Astrocyte (in vitro differentiated cells and primary cell): Measurements from ENCODE around the gene ZNF678. TPM values are rescaled to one million over a fixed set of nuclear protein-coding genes. Genes with fewer than 3 reads are reported as not detected.

Source experiments
- DNase-seq: peaks from one replicate; pipeline ENCODE4 v3.0.0-alpha.2; 2010; ENCODE audit warnings: low read depth
- FAIRE-seq: peaks from 2 replicates; lab custom pipeline; 2011; peaks lifted over from hg19 to GRCh38; lab: Jason Lieb, UNC
- H2AFZ ChIP-seq: 2 replicates; pipeline ENCODE4 v1.6.0; 2012; ENCODE audit warnings: low read depth, low read length, inconsistent platforms
- H3K27ac ChIP-seq: 2 replicates; pipeline ENCODE4 v1.5.1; 2011; ENCODE audit warnings: low read depth, low read length, inconsistent platforms
- H3K27me3 ChIP-seq: 2 replicates; pipeline ENCODE4 v1.6.0; 2011; ENCODE audit warnings: low read length, inconsistent platforms; ENCODE audit not compliant: insufficient read depth
- H3K36me3 ChIP-seq: 2 replicates; pipeline ENCODE4 v1.5.1; 2011; ENCODE audit warnings: low read length, inconsistent platforms; ENCODE audit not compliant: insufficient read depth
- H3K4me1 ChIP-seq: 2 replicates; pipeline ENCODE4 v1.5.1; 2011; ENCODE audit warnings: low read length, inconsistent platforms; ENCODE audit not compliant: insufficient read depth
- H3K4me2 ChIP-seq: 2 replicates; pipeline ENCODE4 v1.6.0; 2012; ENCODE audit warnings: low read length, inconsistent platforms
- H3K4me3 ChIP-seq: 2 replicates; pipeline ENCODE4 v1.5.1; 2011; ENCODE audit warnings: low read depth, mild to moderate bottlenecking, low read length, inconsistent platforms; ENCODE audit not compliant: insufficient read depth
- H3K79me2 ChIP-seq: 2 replicates; pipeline ENCODE4 v1.6.0; 2012; ENCODE audit warnings: mild to moderate bottlenecking, low read length, inconsistent platforms; ENCODE audit not compliant: insufficient read depth
- H3K9ac ChIP-seq: 2 replicates; pipeline ENCODE4 v1.6.0; 2012; ENCODE audit warnings: mild to moderate bottlenecking, low read length, inconsistent platforms
- H3K9me3 ChIP-seq: 2 replicates; pipeline ENCODE4 v1.5.1; 2012; ENCODE audit warnings: low read depth, mild to moderate bottlenecking, low read length, inconsistent platforms; ENCODE audit not compliant: insufficient read depth
- H4K20me1 ChIP-seq: 2 replicates; pipeline ENCODE4 v1.6.0; 2012; ENCODE audit warnings: low read length, inconsistent platforms; ENCODE audit not compliant: insufficient read depth
- H3K27ac Mint-ChIP-seq: one replicate; pipeline ENCODE4 v1.8.0; 2021; ENCODE audit warnings: mild to moderate bottlenecking, mixed read lengths; ENCODE audit not compliant: unreplicated experiment
- H3K27me3 Mint-ChIP-seq: one replicate; pipeline ENCODE4 v1.8.0; 2021; ENCODE audit warnings: low read depth, mixed read lengths; ENCODE audit not compliant: unreplicated experiment
- H3K36me3 Mint-ChIP-seq: one replicate; pipeline ENCODE4 v1.8.0; 2021; ENCODE audit warnings: low read depth, mixed read lengths; ENCODE audit not compliant: unreplicated experiment
- H3K4me1 Mint-ChIP-seq: one replicate; pipeline ENCODE4 v1.8.0; 2021; ENCODE audit warnings: low read depth, mixed read lengths; ENCODE audit not compliant: unreplicated experiment
- H3K4me3 Mint-ChIP-seq: one replicate; pipeline ENCODE4 v1.8.0; 2021; ENCODE audit warnings: mild to moderate bottlenecking, moderate library complexity, mixed read lengths; ENCODE audit not compliant: unreplicated experiment
- H3K9me3 Mint-ChIP-seq: one replicate; pipeline ENCODE4 v1.8.0; 2021; ENCODE audit warnings: mild to moderate bottlenecking, mixed read lengths; ENCODE audit not compliant: unreplicated experiment
- CTCF ChIP-seq: IDR thresholded peaks from 2 replicates; pipeline ENCODE4 v1.5.1; 2011; ENCODE audit warnings: low read depth, mild to moderate bottlenecking, inconsistent platforms, low read length, moderate library complexity; ENCODE audit not compliant: insufficient read depth
- EZH2 ChIP-seq: IDR thresholded peaks from 2 replicates; pipeline ENCODE4 v1.6.1; 2012; ENCODE audit warnings: mild to moderate bottlenecking, low read length, inconsistent platforms; ENCODE audit not compliant: insufficient read depth
- total RNA-seq: library from RNA; stranded (reverse); gene quantifications from 2 replicates; pipeline ENCODE4 v1.2.1, GENCODE V29; 2021

The ZNF678 gene
- total RNA-seq, 1 donor from 2014 or later: 5.4 TPM

- Histone ChIP-seq H3K79me2 (no peaks in the 10 kb centered on the region), H3K9me3 (peaks cover 3% of the 10 kb centered on the region), H3K36me3 (no peaks in the 10 kb centered on the region), H2AFZ (no peak overlapping the region), H3K4me3 (no peak overlapping the region), H3K27ac (no peak overlapping the region), H3K4me1 (no peaks in the 10 kb centered on the region), H3K9ac (no peak overlapping the region), H3K27me3 (no peaks in the 10 kb centered on the region), H3K4me2 (no peak overlapping the region), H4K20me1 (no peaks in the 10 kb centered on the region)
- Mint-ChIP-seq H3K4me1 (no peaks in the 10 kb centered on the region), H3K4me3 (no peak overlapping the region), H3K9me3 (peaks cover 9% of the 10 kb centered on the region), H3K27ac (no peak overlapping the region), H3K36me3 (no peaks in the 10 kb centered on the region), H3K27me3 (no peaks in the 10 kb centered on the region)
- no peak for FAIRE-seq
- no peak for DNase-seq
- no peak for TF ChIP-seq CTCF
- no peak for TF ChIP-seq EZH2
Observed at GRCh38 chr1:227521782-227522181, 41.6 kb upstream of the ZNF678 start.

- Mint-ChIP-seq H3K27me3 (peaks cover 1% of the 10 kb centered on the region), H3K9me3 (peaks cover 52% of the 10 kb centered on the region), H3K36me3 (peaks cover 4% of the 10 kb centered on the region), H3K4me3 (no peak overlapping the region), H3K27ac (no peak overlapping the region), H3K4me1 (no peaks in the 10 kb centered on the region)
- Histone ChIP-seq H3K27ac (no peak overlapping the region), H3K4me2 (no peak overlapping the region), H3K9me3 (peaks cover 13% of the 10 kb centered on the region), H3K9ac (no peak overlapping the region), H3K4me3 (no peak overlapping the region), H3K4me1 (no peaks in the 10 kb centered on the region), H3K27me3 (no peaks in the 10 kb centered on the region), H3K79me2 (no peaks in the 10 kb centered on the region), H4K20me1 (no peaks in the 10 kb centered on the region), H3K36me3 (no peaks in the 10 kb centered on the region), H2AFZ (no peak overlapping the region)
- TF ChIP-seq CTCF: no peak
- no peak for TF ChIP-seq EZH2
- FAIRE-seq (no peak), DNase-seq (no peak)
Observed at GRCh38 chr1:227526524-227526923, 36.8 kb upstream of the ZNF678 start.

- no peaks in the 10 kb centered on the region for H3K36me3 ChIP-seq
- Mint-ChIP-seq H3K4me1 (no peaks in the 10 kb centered on the region), H3K27me3 (peaks cover 1% of the 10 kb centered on the region), H3K27ac (no peak overlapping the region), H3K9me3 (peaks cover 56% of the 10 kb centered on the region), H3K4me3 (no peak overlapping the region), H3K36me3 (peaks cover 17% of the 10 kb centered on the region)
- H3K9me3 ChIP-seq: peaks cover 26% of the 10 kb centered on the region
- H3K4me1 ChIP-seq: no peaks in the 10 kb centered on the region
- no peak for DNase-seq
- H3K9ac ChIP-seq: no peak overlapping the region
- H3K4me3 ChIP-seq: no peak overlapping the region
- no peak for TF ChIP-seq EZH2
- no peak for TF ChIP-seq CTCF
- no peaks in the 10 kb centered on the region for H3K79me2 ChIP-seq
- H3K27me3 ChIP-seq: no peaks in the 10 kb centered on the region
- no peak overlapping the region for H3K4me2 ChIP-seq
- H2AFZ ChIP-seq: no peak overlapping the region
- H4K20me1 ChIP-seq: no peaks in the 10 kb centered on the region
- H3K27ac ChIP-seq: no peak overlapping the region
- no peak for FAIRE-seq
Observed at GRCh38 chr1:227532019-227532619, 31.2 kb upstream of the ZNF678 start.
